HepG2 (cell line): ENCODE results near the gene THOP1. TPM values are rescaled to one million over a fixed set of nuclear protein-coding genes. Genes with fewer than 3 reads are reported as not detected.

Source experiments
- ASH2L ChIP-seq: fragments of 300-600, 200-600 bp; sonication (generic); IDR thresholded peaks from 2 replicates; pipeline ENCODE4 v1.7.0; 2017; ENCODE audit warnings: low read depth, mild to moderate bottlenecking, moderate library complexity, mixed read lengths, low read length; ENCODE audit not compliant: insufficient read length
- ELF4 ChIP-seq: sonication (generic); formaldehyde crosslinking; IDR thresholded peaks from 2 replicates; pipeline ENCODE4 v1.5.0; 2020; ENCODE audit warnings: missing genetic modification reagents, mild to moderate bottlenecking, moderate library complexity, borderline replicate concordance
- MIER3 ChIP-seq: IDR thresholded peaks from 2 replicates; pipeline ENCODE4 v1.6.1; 2016; ENCODE audit warnings: missing compliant biosample characterization, borderline replicate concordance
- NCOR1 ChIP-seq: fragments of 200-600 bp; sonication (generic); IDR thresholded peaks from 2 replicates; pipeline ENCODE4 v1.7.0; 2017; ENCODE audit warnings: antibody characterized with exemption, low read length, borderline replicate concordance
- NFKBIZ ChIP-seq: IDR thresholded peaks from 2 replicates; pipeline ENCODE4 v1.6.1; 2018; ENCODE audit warnings: missing genetic modification reagents, missing compliant biosample characterization
- NFRKB ChIP-seq: fragments of 450-650 bp; IDR thresholded peaks from 2 replicates; pipeline ENCODE4 v1.6.1; 2017
- PITX1 ChIP-seq: sonication (generic); formaldehyde crosslinking; IDR thresholded peaks from 2 replicates; pipeline ENCODE4 v1.5.1; 2020; ENCODE audit warnings: mild to moderate bottlenecking, missing genetic modification reagents
- RBAK ChIP-seq: sonication (generic); formaldehyde crosslinking; IDR thresholded peaks from 2 replicates; pipeline ENCODE4 v1.5.1; 2020; ENCODE audit warnings: mild to moderate bottlenecking, missing genetic modification reagents
- TAF1 ChIP-seq: sonication (generic); formaldehyde crosslinking; IDR thresholded peaks from 2 replicates; pipeline ENCODE4 v1.4.0; 2020; ENCODE audit warnings: missing genetic modification reagents
- TEAD3 ChIP-seq: optimal IDR thresholded peaks from 2 replicates; pipeline ENCODE3; 2016; ENCODE audit warnings: borderline replicate concordance
- ZBTB20 ChIP-seq: sonication (generic); formaldehyde crosslinking; IDR thresholded peaks from 2 replicates; pipeline ENCODE4 v1.8.1; 2023; ENCODE audit warnings: missing genetic modification reagents, low read depth, mild to moderate bottlenecking, borderline replicate concordance
- ZBTB42 ChIP-seq: sonication (generic); formaldehyde crosslinking; IDR thresholded peaks from 2 replicates; pipeline ENCODE4 v1.5.0; 2020; ENCODE audit warnings: mild to moderate bottlenecking, missing genetic modification reagents
- ZNF44 ChIP-seq: sonication (generic); formaldehyde crosslinking; IDR thresholded peaks from 2 replicates; pipeline ENCODE4 v1.5.1; 2020; ENCODE audit warnings: mild to moderate bottlenecking, missing genetic modification reagents
- ZNF501 ChIP-seq: sonication (generic); formaldehyde crosslinking; IDR thresholded peaks from 2 replicates; pipeline ENCODE4 v1.5.1; 2020; ENCODE audit warnings: mild to moderate bottlenecking, moderate library complexity, missing genetic modification reagents
- polyA plus RNA-seq, 8 experiments: library from polyadenylated mRNA; depleted of rRNA in 3 of 8; stranded (reverse) in 7 of 8; unstranded in 1 of 8; fragments of >200 nt; fragmentation: Illumina TruSeq in 4 of 8; extraction: Trizol in 4 of 8; gene quantifications; 2 replicates each; pipeline versions ENCODE4 v1.2.1 to v1.2.3, GENCODE V29; 2011 to 2016; ENCODE audit warnings: low read depth in 4 of 8, missing spikeins in 1 of 8, mixed read lengths in 1 of 8; ENCODE audit not compliant: insufficient read depth in 1 of 8
- total RNA-seq, 5 experiments: library from RNA; depleted of rRNA; stranded (reverse); fragments of >200 nt; fragmentation: Illumina TruSeq; extraction: Trizol; gene quantifications; 2 replicates each; pipeline ENCODE4 v1.2.3, GENCODE V29; 2016; ENCODE audit warnings: low read depth in 1 of 5
- TF ChIP-seq, protein P1 (sequence below), 2 experiments: IDR thresholded peaks; 2 replicates each; pipeline ENCODE4 v1.6.1; 2011 to 2012; ENCODE audit warnings: low read length in 2 of 2, borderline replicate concordance in 1 of 2, low read depth in 1 of 2, mild to moderate bottlenecking in 1 of 2, moderate library complexity in 1 of 2
- TF ChIP-seq, protein P2 (sequence below): sonication (generic); formaldehyde crosslinking; IDR thresholded peaks from 2 replicates; pipeline ENCODE4 v1.8.1; 2023; ENCODE audit warnings: mild to moderate bottlenecking, moderate library complexity, missing genetic modification reagents
- TF ChIP-seq, protein P3 (sequence below): sonication (generic); formaldehyde crosslinking; IDR thresholded peaks from 2 replicates; pipeline ENCODE4 v1.8.1; 2023; ENCODE audit warnings: mild to moderate bottlenecking, inconsistent platforms, moderate library complexity, missing genetic modification reagents, borderline replicate concordance
- TF ChIP-seq, protein P4 (sequence below): sonication (generic); formaldehyde crosslinking; IDR thresholded peaks from 2 replicates; pipeline ENCODE4 v1.4.0; 2020; ENCODE audit warnings: missing genetic modification reagents
- TF ChIP-seq, protein P5 (sequence below): IDR thresholded peaks from 2 replicates; pipeline ENCODE4 v1.6.1; 2016; ENCODE audit warnings: missing compliant biosample characterization, missing genetic modification reagents, borderline replicate concordance

Gene THOP1
- total and polyA plus RNA-seq, 2 of the 13 experiments (the other 11 are each of a cell fraction or from before 2014, with no cell fraction given): 74.4 to 116 TPM

DNA sequence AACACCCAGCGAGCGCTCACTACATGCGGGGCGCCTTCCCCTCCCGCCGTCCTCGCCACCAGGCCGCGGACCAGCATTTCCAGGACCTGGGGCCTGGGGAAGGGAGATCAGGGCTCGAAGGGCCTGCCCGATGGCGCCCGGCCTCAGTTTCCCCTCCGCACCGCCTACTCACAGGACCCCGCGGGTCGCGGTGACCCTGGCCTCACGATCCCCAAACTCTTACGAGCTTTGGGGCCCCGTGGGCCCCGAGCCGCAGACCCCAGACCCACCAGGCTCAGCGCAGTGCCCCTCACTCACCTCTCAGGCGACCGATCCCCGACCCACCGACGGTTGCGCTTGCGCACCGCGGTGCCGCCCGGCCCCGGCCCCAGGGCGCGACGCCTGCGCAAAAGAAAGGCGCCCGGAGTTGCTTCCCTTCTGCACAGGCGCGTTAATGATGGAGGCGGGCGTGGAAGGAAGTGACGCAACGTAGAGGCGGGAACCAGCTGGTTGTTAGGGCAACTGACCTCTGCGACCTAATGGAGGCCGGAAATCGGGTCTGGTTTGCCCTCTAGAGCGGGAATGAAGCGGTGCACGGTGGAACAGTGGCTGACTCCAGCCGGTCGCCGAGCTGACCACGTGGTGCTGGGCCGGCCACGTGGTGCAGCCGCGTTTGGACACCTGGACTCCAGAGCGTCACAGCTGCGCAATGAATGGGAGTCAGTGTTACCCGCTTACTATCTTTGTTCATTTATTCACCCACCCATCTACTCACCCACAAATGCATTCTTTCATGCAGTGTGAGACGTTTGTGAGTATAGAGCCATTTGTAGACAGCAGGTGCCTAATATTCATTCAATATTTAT, 2.1 kb upstream of the THOP1 start, which contains the start of gene SGTA (continued):
- TF ChIP-seq, protein P1, sequence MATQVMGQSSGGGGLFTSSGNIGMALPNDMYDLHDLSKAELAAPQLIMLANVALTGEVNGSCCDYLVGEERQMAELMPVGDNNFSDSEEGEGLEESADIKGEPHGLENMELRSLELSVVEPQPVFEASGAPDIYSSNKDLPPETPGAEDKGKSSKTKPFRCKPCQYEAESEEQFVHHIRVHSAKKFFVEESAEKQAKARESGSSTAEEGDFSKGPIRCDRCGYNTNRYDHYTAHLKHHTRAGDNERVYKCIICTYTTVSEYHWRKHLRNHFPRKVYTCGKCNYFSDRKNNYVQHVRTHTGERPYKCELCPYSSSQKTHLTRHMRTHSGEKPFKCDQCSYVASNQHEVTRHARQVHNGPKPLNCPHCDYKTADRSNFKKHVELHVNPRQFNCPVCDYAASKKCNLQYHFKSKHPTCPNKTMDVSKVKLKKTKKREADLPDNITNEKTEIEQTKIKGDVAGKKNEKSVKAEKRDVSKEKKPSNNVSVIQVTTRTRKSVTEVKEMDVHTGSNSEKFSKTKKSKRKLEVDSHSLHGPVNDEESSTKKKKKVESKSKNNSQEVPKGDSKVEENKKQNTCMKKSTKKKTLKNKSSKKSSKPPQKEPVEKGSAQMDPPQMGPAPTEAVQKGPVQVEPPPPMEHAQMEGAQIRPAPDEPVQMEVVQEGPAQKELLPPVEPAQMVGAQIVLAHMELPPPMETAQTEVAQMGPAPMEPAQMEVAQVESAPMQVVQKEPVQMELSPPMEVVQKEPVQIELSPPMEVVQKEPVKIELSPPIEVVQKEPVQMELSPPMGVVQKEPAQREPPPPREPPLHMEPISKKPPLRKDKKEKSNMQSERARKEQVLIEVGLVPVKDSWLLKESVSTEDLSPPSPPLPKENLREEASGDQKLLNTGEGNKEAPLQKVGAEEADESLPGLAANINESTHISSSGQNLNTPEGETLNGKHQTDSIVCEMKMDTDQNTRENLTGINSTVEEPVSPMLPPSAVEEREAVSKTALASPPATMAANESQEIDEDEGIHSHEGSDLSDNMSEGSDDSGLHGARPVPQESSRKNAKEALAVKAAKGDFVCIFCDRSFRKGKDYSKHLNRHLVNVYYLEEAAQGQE (IDR thresholded peaks at IDR 0.05; ENCODE audit: borderline replicate concordance in 1 of 2, low read depth in 1 of 2, low read length in 2 of 2): 0 out of 4 replicates have a peak, but pooled peaks of 1 of the 2 experiments have one; percentile 46
- TF ChIP-seq NCOR1 (peak; percentile 31; the same call in 1 of the 2 replicates), ZNF501 (CRISPR knock-in tag) (peak; percentile 94), ZBTB42 (CRISPR knock-in tag) (peak; percentile 93), ASH2L (peak; percentile 75), PITX1 (peak; percentile 62), NFKBIZ (CRISPR knock-in tag) (no peak; the same call in 1 of the 2 replicates), ELF4 (CRISPR knock-in tag) (peak; percentile 78; the same call in 1 of the 2 replicates), ZNF44 (CRISPR knock-in tag) (no peak), TAF1 (CRISPR knock-in tag) (peak; percentile 70; the same call in 1 of the 2 replicates), NFRKB (no peak), RBAK (no peak), TEAD3 (CRISPR knock-in tag) (peak; percentile 88), ZBTB20 (CRISPR knock-in tag) (peak; percentile 96; the same call in 1 of the 2 replicates), MIER3 (CRISPR knock-in tag) (peak; percentile 89; the same call in 1 of the 2 replicates)
- TF ChIP-seq, protein P2, sequence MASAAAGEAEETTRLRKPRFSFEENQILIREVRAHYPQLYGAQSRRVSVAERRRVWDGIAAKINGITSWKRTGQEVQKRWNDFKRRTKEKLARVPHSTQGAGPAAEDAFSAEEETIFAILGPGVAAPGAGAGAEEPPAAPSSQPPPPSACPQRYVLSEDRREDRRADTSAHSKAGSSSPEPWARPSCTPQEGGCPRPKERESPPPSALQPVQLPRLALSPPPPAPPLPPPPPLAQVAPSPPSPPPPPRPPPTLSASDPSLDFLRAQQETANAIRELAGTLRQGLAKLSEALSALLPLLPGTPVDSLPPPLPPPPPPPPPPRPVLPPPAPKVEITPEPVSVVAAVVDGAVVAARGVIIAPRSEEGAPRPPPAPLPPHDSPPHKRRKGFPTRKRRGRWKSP: peak; percentile 98
- TF ChIP-seq, protein P3, sequence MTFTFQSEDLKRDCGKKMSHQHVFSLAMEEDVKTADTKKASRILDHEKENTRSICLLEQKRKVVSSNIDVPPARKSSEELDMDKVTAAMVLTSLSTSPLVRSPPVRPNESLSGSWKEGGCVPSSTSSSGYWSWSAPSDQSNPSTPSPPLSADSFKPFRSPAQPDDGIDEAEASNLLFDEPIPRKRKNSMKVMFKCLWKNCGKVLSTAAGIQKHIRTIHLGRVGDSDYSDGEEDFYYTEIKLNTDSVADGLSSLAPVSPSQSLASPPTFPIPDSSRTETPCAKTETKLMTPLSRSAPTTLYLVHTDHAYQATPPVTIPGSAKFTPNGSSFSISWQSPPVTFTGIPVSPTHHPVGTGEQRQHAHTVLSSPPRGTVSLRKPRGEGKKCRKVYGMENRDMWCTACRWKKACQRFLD (CRISPR knock-in tag): peak; percentile 95; the same call in 1 of the 2 replicates
- TF ChIP-seq, protein P4, sequence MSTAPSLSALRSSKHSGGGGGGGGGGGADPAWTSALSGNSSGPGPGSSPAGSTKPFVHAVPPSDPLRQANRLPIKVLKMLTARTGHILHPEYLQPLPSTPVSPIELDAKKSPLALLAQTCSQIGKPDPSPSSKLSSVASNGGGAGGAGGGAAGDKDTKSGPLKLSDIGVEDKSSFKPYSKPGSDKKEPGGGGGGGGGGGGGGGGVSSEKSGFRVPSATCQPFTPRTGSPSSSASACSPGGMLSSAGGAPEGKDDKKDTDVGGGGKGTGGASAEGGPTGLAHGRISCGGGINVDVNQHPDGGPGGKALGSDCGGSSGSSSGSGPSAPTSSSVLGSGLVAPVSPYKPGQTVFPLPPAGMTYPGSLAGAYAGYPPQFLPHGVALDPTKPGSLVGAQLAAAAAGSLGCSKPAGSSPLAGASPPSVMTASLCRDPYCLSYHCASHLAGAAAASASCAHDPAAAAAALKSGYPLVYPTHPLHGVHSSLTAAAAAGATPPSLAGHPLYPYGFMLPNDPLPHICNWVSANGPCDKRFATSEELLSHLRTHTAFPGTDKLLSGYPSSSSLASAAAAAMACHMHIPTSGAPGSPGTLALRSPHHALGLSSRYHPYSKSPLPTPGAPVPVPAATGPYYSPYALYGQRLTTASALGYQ (CRISPR knock-in tag): peak; percentile 73
- TF ChIP-seq, protein P5, sequence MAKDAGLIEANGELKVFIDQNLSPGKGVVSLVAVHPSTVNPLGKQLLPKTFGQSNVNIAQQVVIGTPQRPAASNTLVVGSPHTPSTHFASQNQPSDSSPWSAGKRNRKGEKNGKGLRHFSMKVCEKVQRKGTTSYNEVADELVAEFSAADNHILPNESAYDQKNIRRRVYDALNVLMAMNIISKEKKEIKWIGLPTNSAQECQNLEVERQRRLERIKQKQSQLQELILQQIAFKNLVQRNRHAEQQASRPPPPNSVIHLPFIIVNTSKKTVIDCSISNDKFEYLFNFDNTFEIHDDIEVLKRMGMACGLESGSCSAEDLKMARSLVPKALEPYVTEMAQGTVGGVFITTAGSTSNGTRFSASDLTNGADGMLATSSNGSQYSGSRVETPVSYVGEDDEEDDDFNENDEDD: peak; percentile 99
